ENCODE data around the gene DCLK2.

Gene DCLK2

GRCh38 chr4:150123087-150123486 is 44.8 kb downstream of the DCLK2 start:
- DNase-seq: no peak

- DNase-seq: no peak
Measured at GRCh38 chr4:150123796-150124677, 45.8 kb downstream of the DCLK2 start.

GRCh38 chr4:150126201-150126863 is 48.1 kb downstream of the DCLK2 start:
- DNase-seq: no peak

GRCh38 chr4:150126864-150127203 is 48.6 kb downstream of the DCLK2 start:
- DNase-seq: no peak

DNA sequence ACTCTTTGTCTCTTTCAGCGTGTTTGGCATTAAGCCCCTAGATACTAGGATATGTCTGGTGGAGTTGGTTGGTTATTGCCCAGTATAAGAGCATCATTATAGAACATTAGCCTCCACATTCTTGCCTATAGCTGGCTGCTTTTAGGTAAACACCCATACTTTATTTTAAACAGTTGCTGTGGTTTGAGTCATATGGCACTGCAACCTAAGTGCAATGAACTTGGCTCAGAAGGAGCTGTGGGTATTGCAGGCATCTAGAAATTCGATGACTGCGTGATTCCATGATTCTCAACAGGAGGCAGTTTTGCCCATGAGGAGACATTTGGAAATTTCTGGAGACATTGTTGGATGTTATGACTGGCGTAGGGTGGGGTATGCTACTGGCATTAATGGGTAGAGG is 49.5 kb downstream of the DCLK2 start:
- no peak for DNase-seq

DNA sequence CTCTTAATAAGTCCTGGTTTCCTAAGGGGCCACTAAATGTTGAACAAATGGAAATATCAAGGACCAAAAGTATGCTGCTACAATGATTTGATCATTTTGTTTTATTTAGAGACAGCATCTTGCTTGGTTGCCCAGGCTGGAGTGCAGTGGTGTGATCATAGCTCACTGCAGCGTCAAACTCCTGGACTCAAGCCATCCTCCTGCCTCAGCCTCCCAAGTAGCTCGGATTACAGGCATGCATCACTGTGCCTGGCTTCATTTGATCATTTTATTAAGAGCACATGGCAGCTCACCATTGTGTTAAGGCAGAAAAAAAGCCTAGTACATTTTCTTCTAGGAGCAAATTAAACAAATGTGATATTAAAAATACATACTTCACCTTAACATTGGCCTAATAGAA is 52.7 kb downstream of the DCLK2 start:
- DNase-seq: no peak

DNA sequence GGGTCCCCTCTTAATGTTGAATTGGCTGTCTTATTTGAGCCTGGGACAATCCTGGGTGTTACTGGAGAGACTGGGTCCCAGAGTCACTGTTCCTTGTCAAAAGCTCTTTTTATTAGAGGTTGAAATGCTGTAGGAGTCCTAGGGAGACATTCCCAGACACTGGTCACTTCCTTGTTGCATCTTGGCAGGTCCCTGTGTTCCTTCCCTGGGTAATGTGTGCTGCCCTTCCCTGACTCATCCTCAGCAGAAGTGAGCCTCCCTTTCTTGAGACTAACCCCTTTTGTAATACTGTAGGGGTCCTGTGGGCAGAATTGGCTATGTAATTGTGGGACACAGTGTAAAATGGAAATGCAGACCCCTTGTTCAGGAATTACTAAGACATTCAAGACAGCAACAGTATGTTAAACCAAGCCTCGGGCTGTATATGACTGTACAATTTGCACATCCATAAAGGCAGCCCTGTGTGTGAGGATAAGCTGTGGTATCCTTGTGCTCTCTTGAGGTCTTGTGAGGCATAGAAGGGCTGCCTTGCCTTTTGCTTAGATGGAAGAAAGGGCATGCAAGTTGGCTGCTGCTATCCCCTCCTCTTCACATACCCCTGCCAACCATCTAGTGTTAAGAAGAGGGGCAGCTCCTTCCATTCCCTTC is 53.5 kb downstream of the DCLK2 start:
- DNase-seq: no peak

DNA sequence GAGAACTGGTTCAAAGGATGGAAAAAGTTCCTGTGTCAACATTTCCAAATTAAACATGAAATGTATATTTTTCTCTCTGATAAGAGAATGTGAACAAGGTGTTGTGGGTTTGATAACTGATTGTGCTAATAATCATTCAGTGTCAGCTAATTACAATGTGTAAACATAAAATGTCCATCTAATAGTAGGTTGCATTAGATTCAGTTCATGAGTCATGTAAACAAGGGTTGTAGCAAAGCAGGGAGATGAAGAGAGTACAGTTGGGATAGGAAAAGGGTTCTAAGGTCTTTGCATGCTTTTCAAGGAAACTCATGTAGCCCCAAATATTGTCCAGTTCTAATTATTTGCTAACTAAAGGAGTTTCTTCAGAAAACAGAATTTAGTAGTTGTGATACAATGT is 55.4 kb downstream of the DCLK2 start:
- DNase-seq: no peak

- no peak for DNase-seq
Measured at GRCh38 chr4:150135134-150135772, 57.0 kb downstream of the DCLK2 start.

DNA sequence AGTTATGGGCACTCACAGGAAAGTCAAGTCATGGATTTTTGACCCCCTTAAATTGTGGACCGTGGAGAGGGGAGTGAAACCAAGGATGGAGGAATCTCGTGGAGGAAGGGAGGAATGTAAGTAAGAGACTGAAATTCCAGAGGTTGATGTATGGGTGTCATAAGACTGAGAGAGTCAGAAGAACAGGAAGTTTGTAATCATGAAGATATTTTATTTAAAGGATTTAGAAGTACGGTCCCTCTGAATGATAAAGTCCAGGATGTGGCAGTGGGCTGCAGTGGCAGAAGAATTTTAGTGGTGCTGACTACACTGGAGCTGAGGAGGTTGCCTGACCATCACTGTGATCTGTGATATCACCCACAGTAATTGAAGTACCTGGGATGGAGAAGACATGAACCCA is 57.8 kb downstream of the DCLK2 start:
- DNase-seq: no peak

- no peak for DNase-seq
Measured at GRCh38 chr4:150136481-150136880, 58.2 kb downstream of the DCLK2 start.

DNA sequence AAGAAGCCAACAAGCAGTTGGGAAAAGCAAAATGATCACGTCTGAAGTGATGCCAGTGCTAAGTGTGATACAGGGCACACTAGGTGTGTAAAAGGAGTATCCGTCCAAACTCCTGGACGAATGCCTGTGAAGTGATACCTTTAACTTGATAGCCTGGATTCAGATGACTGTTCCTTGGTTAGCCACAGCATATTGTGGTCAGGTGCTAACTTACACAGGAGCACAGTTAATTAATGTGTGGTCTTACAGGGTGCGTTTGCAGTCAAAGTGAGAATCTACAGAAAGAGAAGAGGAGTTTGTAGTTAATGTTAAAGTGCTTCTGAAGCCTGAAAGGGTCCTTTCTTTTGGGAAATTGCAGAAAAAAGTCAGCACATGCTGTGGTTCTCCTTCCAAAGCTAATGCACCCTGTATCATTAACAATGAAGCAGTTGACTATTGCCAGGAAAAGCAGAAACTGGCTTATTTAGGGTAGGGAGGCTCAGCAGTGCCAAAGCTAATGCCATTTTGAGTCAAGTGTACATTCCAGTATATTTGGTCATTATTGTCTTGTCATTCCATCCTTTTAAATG is 61.1 kb downstream of the DCLK2 start:
- no peak for DNase-seq

DNA sequence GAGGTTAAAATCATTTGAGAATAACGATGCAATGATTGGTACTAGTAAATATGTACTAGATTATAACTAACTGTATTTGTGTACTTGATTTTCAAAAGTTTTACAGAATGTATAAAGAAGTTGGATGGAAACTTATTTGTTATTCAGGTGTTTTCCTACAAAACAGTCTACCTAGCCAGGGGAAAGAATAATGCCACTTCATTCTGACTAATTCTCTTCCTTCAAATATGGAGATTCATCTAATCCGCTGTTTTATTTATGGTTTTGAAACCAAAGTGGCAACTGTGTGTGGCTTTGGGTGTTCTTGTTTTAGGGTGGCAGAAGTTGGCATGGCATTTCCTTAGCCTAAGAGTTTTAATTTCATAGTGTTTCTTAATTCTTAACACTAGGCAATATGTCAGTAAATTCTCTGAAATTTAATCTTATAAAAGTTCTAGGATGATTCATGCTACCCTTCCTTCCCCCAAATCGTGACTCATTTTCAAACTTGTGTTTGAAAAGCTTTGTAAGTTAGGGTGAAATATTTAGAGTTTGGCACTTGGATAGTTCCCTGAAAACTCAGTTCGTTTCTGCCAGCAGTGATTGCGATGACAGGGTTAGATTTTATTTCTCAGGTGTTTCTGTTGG is 62.6 kb downstream of the DCLK2 start:
- no peak for DNase-seq

GRCh38 chr4:150141756-150142155 is 63.5 kb downstream of the DCLK2 start:
- no peak for DNase-seq

GRCh38 chr4:150142831-150143230 is 64.6 kb downstream of the DCLK2 start:
- DNase-seq: no peak

DNA sequence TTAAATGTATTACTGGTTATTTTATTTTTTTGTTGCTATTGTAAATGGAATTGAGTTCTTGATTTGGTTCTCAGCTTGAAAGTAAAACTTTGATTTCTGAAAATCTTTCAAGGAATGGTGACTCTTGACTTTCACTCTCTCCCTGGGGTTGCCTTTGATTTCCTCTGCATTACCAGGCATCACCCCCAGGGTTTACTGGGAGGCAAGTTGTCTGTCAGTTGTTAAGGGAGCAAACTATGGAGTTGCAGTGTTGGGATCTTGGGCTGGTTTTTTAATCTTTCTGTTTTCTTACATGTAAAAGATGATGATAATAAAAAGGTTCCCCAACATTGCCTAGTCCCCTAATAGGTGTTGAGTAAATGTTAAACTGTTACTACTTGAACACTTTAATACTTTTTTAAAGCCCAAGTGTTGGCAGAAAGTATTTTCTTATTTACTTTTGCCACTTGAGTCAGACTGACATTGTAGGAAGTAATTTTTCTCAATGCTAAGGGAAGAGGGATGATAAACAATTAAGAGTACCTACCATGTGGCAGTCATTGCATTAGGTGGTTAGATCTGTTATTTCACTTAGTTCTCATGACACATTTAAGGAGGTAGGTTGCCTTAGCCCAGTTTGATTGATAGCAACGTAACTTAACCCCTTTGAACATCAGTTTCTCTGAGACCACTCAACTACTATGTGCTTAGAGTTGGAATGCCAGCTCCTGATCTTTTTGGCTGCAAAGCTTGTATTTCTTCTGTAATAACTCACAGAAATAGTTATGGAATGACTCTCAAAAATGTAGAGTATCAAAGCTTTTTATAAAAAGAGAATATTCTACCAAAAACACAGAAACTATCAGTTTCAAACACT is 67.1 kb downstream of the DCLK2 start:
- DNase-seq: no peak

- DNase-seq: no peak
Measured at GRCh38 chr4:150145946-150146340, 67.7 kb downstream of the DCLK2 start.

- DNase-seq: no peak
Measured at GRCh38 chr4:150149381-150149780, 71.1 kb downstream of the DCLK2 start.

- no peak for DNase-seq
Measured at GRCh38 chr4:150150629-150151062, 72.4 kb downstream of the DCLK2 start.

DNA sequence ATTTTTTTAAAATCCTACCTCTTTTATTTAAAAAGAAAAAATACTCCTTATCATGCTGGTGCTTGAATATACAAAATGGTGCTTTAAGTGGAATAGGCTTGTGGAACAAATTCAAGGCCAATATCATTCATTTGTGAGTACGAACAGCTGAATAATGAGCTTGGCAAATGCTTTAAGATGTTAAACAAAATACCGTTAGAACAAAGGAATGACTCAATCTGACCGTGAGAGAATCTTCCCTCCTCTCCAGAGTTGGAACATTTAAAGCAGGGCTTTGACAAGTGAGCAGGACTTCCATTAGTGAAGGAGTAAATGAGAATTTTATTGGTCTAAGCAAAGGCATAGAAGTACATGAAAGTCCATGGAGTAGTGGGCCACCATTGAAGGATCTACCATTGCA is 74.5 kb downstream of the DCLK2 start:
- no peak for DNase-seq

DNA sequence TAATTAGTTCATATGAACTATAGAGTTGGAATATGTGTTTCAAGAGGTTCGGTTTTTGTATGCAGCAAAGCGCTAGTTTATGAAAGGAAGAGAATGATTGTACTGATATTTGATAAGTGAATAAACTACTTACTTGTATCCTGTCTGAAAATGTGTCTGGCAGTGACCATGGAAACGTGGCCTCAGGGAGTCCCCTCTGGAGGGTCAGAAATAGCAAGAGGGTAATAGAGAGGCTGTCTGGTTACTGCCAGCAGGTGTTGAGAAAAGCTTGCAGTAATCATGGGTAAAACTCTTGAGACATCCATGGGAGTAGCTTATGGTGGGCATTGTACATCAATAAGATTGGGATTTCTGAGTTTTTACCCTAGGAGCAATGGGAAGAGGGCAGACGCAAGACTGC is 77.1 kb downstream of the DCLK2 start:
- no peak for DNase-seq

GRCh38 chr4:150156543-150156942 is 78.3 kb downstream of the DCLK2 start:
- no peak for DNase-seq
